HUES6 (cell line): ENCODE measurements around the gene PBXIP1.

Source experiments
- H3K27ac ChIP-seq: 2 replicates; pipeline ENCODE4 v1.7.0; 2013; ENCODE audit warnings: low read depth, mild to moderate bottlenecking, low read length, inconsistent platforms
- H3K27me3 ChIP-seq: 2 replicates; pipeline ENCODE4 v1.6.1; 2013; ENCODE audit warnings: low read length; ENCODE audit not compliant: control insufficient read depth, insufficient read depth
- H3K36me3 ChIP-seq: 2 replicates; pipeline ENCODE4 v1.6.1; 2013; ENCODE audit warnings: low read length; ENCODE audit not compliant: control insufficient read depth, insufficient read depth
- H3K4me1 ChIP-seq: 2 replicates; pipeline ENCODE4 v1.6.1; 2013; ENCODE audit warnings: low read length; ENCODE audit not compliant: control insufficient read depth, insufficient read depth
- H3K4me3 ChIP-seq: 2 replicates; pipeline ENCODE4 v1.5.1; 2013; ENCODE audit warnings: low read depth, low read length
- H3K9ac ChIP-seq: one replicate; pipeline ENCODE4 v1.6.1; 2013; ENCODE audit warnings: mild to moderate bottlenecking, low read length
- H3K9me3 ChIP-seq: 2 replicates; pipeline ENCODE4 v1.6.1; 2013; ENCODE audit warnings: low read depth, low read length; ENCODE audit not compliant: control insufficient read depth, insufficient read depth

PBXIP1 gene

DNA sequence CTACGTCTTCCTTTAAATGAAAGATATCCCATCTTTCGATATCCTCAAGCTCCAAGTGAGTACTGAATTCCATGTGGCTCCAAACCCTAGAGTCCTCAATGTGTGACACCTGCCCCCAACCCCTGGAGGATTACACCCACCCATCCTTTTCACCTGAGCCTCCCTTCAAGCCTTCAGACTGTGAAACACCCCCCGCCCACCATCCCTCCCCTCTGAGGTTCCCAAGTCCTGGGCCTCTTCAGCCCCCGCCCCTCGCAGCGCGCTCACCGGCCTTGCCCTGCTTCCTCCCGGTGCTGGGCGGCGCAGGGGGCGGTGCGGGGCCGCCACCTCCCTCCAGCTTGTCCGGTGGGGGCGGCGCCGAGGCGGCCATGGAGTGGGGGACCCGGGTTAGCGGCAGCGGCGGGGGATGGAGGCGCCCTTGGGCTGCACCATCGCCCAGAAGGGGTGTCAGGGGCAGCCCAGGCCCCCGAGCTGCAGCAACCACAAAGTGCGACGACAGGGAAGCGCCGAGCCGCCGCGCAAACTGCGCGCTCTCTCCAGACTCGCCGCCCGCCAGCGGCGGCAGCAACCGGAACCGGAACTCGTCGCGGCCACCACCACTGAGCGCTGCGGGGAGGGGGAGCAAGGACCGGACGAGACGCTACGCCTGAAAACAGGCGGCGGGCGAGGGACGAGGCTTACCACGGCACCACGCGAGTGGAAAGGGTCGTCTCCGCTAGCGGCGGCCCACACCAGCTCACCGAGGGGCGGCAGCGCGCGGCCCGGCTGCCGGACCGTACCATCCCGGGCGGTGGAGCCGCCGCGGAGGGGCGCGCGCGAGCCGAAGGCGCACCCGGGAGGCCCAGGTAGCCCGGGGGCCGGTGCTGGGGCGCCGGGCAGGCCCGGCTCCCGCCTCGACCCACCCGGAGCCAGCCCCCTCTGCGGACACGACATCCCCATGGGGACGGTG is 5.6 kb upstream of the PBXIP1 start, which contains the start of gene PYGO2:
Gene PYGO2 (minus strand): TSS at position 576 of the 949 bp plus-strand sequence. CDS start 206 bp downstream, at position 370.
- Histone ChIP-seq H3K9ac (peak within 1 kb of the TSS; percentile 95), H3K36me3 (peaks cover 49% of the 10 kb centered on the region), H3K9me3 (no peaks in the 10 kb centered on the region), H3K27ac (peak within 1 kb of the TSS; percentile 94), H3K27me3 (no peaks in the 10 kb centered on the region), H3K4me1 (peaks cover 20% of the 10 kb centered on the region), H3K4me3 (peak within 1 kb of the TSS; percentile 82)

- H3K36me3 ChIP-seq, result peaks cover 40% of the 10 kb centered on the region
Measured at GRCh38 chr1:154960446-154961136, 4.7 kb upstream of the PBXIP1 start.

GRCh38 chr1:154959426-154959780 is 3.5 kb upstream of the PBXIP1 start:
- H3K27ac ChIP-seq, result no peak overlapping the region
- H3K4me3 ChIP-seq, result no peak overlapping the region
- no peaks in the 10 kb centered on the region for H3K9me3 ChIP-seq
- H3K4me1 ChIP-seq, result peaks cover 31% of the 10 kb centered on the region
- no peaks in the 10 kb centered on the region for H3K27me3 ChIP-seq
- H3K36me3 ChIP-seq, result peaks cover 29% of the 10 kb centered on the region
- H3K9ac ChIP-seq, result no peak overlapping the region

More at GRCh38 chr1:154960446-154961136, 4.7 kb upstream of the PBXIP1 start:
- Histone ChIP-seq H3K27ac (no peak overlapping the region), H3K4me3 (peak overlapping the region; percentile 82), H3K9me3 (no peaks in the 10 kb centered on the region), H3K9ac (peak overlapping the region; percentile 95), H3K27me3 (no peaks in the 10 kb centered on the region), H3K4me1 (peaks cover 23% of the 10 kb centered on the region)

- Histone ChIP-seq H3K36me3 (peaks cover 24% of the 10 kb centered on the region), H3K4me3 (no peak overlapping the region), H3K9me3 (no peaks in the 10 kb centered on the region), H3K27ac (no peak overlapping the region), H3K9ac (no peak overlapping the region), H3K27me3 (no peaks in the 10 kb centered on the region), H3K4me1 (peaks cover 33% of the 10 kb centered on the region)
Measured at GRCh38 chr1:154958681-154959425, 3.0 kb upstream of the PBXIP1 start.

- no peak overlapping the region for H3K4me3 ChIP-seq
- H3K4me1 ChIP-seq, result peaks cover 33% of the 10 kb centered on the region
- no peak overlapping the region for H3K27ac ChIP-seq
- no peak overlapping the region for H3K9ac ChIP-seq
- no peaks in the 10 kb centered on the region for H3K27me3 ChIP-seq
- H3K36me3 ChIP-seq, result peaks cover 16% of the 10 kb centered on the region
- H3K9me3 ChIP-seq, result no peaks in the 10 kb centered on the region
Measured at GRCh38 chr1:154958036-154958435, 2.1 kb upstream of the PBXIP1 start.

DNA sequence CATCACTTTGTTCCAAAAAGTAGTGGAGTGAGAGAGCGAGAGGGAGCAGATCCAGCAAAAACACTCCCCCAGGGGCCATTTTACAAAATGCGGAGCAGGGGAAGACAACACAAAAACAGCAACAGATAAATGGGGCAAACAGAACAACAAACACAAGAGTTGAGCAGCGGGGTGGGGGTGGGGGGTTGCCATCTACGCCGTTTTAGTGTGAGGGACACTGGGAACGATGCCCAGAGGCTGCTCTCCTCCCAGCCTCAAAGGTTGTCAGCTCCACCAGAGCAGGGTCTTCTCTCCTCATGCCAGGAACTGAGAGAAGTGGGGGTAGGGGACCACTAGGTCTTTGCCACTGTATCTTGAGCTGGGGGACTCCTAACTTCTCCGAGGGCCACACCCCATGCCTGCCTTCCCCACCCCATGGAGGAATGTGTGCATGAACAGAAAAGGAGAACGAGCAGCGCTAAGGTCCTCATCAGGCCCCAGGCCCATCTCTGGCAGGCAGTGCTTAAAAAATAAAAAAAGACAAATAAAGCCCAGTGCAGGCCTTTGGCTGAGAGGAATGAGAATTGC is 1.3 kb upstream of the PBXIP1 start:
- no peak overlapping the region for H3K27ac ChIP-seq

GRCh38 chr1:154956544-154956941 is 644 bp upstream of the PBXIP1 start:
- H3K4me1 ChIP-seq, result peaks cover 33% of the 10 kb centered on the region

More for the DNA sequence above, 1.3 kb upstream of the PBXIP1 start:
- Histone ChIP-seq H3K9me3 (no peaks in the 10 kb centered on the region), H3K4me3 (peak overlapping the region; percentile 84; the same call in 1 of the 2 replicates), H3K27me3 (no peaks in the 10 kb centered on the region), H3K9ac (no peak overlapping the region), H3K36me3 (peaks cover 14% of the 10 kb centered on the region), H3K4me1 (peaks cover 33% of the 10 kb centered on the region)

DNA sequence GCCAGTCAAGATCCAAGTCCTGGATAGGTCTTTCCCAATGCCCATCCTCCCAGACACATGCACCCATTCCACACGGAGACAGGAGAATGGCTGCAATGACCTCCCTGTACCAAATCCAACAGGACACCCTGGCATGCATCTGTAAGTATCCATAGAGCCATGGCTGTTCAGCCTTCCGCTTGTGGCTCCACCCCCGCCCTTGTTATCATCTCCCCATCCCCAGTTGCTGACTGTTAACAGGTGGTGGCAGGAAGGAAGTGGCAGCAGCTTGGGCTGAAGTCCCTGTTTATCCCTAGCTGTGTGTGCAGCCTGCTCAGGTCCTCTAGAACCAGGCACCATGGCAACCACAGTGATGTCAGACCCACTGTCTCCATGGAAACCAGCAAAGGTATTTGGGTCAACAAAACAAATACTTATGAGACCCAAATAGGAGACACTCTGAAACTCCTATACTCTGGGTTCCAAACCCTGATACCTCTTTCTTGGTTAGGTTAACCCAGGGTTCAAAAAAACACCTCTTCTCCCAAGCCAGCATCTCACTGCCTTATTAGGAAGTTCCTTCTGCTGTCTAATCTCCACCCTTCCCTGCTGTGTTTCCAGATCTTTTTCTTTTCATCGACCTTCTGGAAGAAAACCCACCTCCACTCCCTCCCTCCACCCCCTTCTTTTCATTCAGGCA is 721 bp downstream of the PBXIP1 start:
- Histone ChIP-seq H3K27ac (peak overlapping the region; percentile 64), H3K4me1 (peaks cover 25% of the 10 kb centered on the region), H3K27me3 (no peaks in the 10 kb centered on the region), H3K9ac (peak overlapping the region; percentile 84), H3K9me3 (no peaks in the 10 kb centered on the region), H3K36me3 (peaks cover 22% of the 10 kb centered on the region), H3K4me3 (peak overlapping the region; percentile 84)

More at GRCh38 chr1:154956544-154956941, 644 bp upstream of the PBXIP1 start:
- H3K27ac ChIP-seq, result no peak overlapping the region
- peak overlapping the region; percentile 58 for H3K9ac ChIP-seq
- peaks cover 14% of the 10 kb centered on the region for H3K36me3 ChIP-seq
- no peaks in the 10 kb centered on the region for H3K27me3 ChIP-seq
- peak overlapping the region; percentile 84 for H3K4me3 ChIP-seq
- H3K9me3 ChIP-seq, result no peaks in the 10 kb centered on the region

- no peaks in the 10 kb centered on the region for H3K27me3 ChIP-seq
- peak overlapping the region; percentile 84; the same call in 1 of the 2 replicates for H3K4me3 ChIP-seq
- H3K4me1 ChIP-seq, result peaks cover 25% of the 10 kb centered on the region
- H3K9me3 ChIP-seq, result no peaks in the 10 kb centered on the region
- peak overlapping the region; percentile 84 for H3K9ac ChIP-seq
- H3K36me3 ChIP-seq, result peaks cover 19% of the 10 kb centered on the region
- no peak overlapping the region for H3K27ac ChIP-seq
Measured at GRCh38 chr1:154954541-154954940, 1.4 kb downstream of the PBXIP1 start.

- Histone ChIP-seq H3K9ac (no peak overlapping the region), H3K27ac (no peak overlapping the region), H3K4me1 (peaks cover 25% of the 10 kb centered on the region), H3K4me3 (no peak overlapping the region), H3K36me3 (peaks cover 10% of the 10 kb centered on the region), H3K27me3 (no peaks in the 10 kb centered on the region), H3K9me3 (no peaks in the 10 kb centered on the region)
Measured at GRCh38 chr1:154953611-154954038, 2.3 kb downstream of the PBXIP1 start.
